ENCODE results near the gene WNT3A.
"Not testable (repeated sequence)": the region's sequence is repeated elsewhere in the genome, so short reads cannot be mapped to it uniquely, and the experiment has no call there.

WNT3A gene

GRCh38 chr1:228006786-228007048 is at the start of gene WNT3A:
Gene WNT3A, plus strand, starts transcription at chr1:228006998. Its CDS starts 131 bp downstream, at chr1:228007129.
- DNase-seq (ENCODE audit: low read depth), result no peak

GRCh38 chr1:227958617-227959324 is 48.0 kb upstream of the WNT3A start:
- DNase-seq (ENCODE audit: low read depth), result no peak

GRCh38 chr1:227959325-227959860 is 47.4 kb upstream of the WNT3A start:
- no peak for DNase-seq (ENCODE audit: low read depth)

- no peak for DNase-seq (ENCODE audit: low read depth)
Measured at GRCh38 chr1:227961651-227962466, 44.9 kb upstream of the WNT3A start.

- peak; percentile 60 for DNase-seq (ENCODE audit: low read depth)
Measured at GRCh38 chr1:227966733-227967132, 40.1 kb upstream of the WNT3A start.

GRCh38 chr1:227967815-227968214 is 39.0 kb upstream of the WNT3A start:
- not testable (repeated sequence) for DNase-seq (ENCODE audit: low read depth)

- DNase-seq (ENCODE audit: low read depth), result not testable (repeated sequence)
Measured at GRCh38 chr1:227970076-227970995, 36.5 kb upstream of the WNT3A start.

GRCh38 chr1:227971216-227971615 is 35.6 kb upstream of the WNT3A start:
- DNase-seq (ENCODE audit: low read depth), result not testable (repeated sequence)

- DNase-seq (ENCODE audit: low read depth), result not testable (repeated sequence)
Measured at GRCh38 chr1:227971643-227972282, 35.0 kb upstream of the WNT3A start.

GRCh38 chr1:227972283-227972679 is 34.5 kb upstream of the WNT3A start:
- not testable (repeated sequence) for DNase-seq (ENCODE audit: low read depth)

- not testable (repeated sequence) for DNase-seq (ENCODE audit: low read depth)
Measured at GRCh38 chr1:227972843-227973374, 33.9 kb upstream of the WNT3A start.

GRCh38 chr1:227973724-227974288 is 33.0 kb upstream of the WNT3A start:
- DNase-seq (ENCODE audit: low read depth), result not testable (repeated sequence)

GRCh38 chr1:227975583-227976283 is 31.1 kb upstream of the WNT3A start:
- DNase-seq (ENCODE audit: low read depth), result not testable (repeated sequence)

GRCh38 chr1:227987181-227987580 is 19.6 kb upstream of the WNT3A start:
- no peak for DNase-seq (ENCODE audit: low read depth)

GRCh38 chr1:227994632-227995300 is 12.0 kb upstream of the WNT3A start:
- no peak for DNase-seq (ENCODE audit: low read depth)

- DNase-seq (ENCODE audit: low read depth), result no peak
Measured at GRCh38 chr1:227996187-227996950, 10.4 kb upstream of the WNT3A start.

GRCh38 chr1:227998374-227999055 is 8.3 kb upstream of the WNT3A start:
- DNase-seq (ENCODE audit: low read depth), result no peak
